Endothelial cell (in vitro differentiated cells): Measurements from ENCODE around the gene SNAI3. TPM values are rescaled to one million over a fixed set of nuclear protein-coding genes. Genes with fewer than 3 reads are reported as not detected.

ENCODE experiments used
- DNase-seq: peaks from one replicate; pipeline ENCODE4 v3.0.0; 2021; ENCODE audit warnings: low spot score
- H3K27ac Mint-ChIP-seq: one replicate; pipeline ENCODE4 v1.8.0; 2021; ENCODE audit warnings: mixed read lengths, inconsistent platforms; ENCODE audit not compliant: unreplicated experiment
- H3K27me3 Mint-ChIP-seq: one replicate; pipeline ENCODE4 v1.8.0; 2021; ENCODE audit warnings: mild to moderate bottlenecking, moderate library complexity, mixed read lengths, inconsistent platforms; ENCODE audit not compliant: unreplicated experiment
- H3K36me3 Mint-ChIP-seq: one replicate; pipeline ENCODE4 v1.8.0; 2021; ENCODE audit warnings: mild to moderate bottlenecking, low read depth, mixed read lengths, inconsistent platforms; ENCODE audit not compliant: unreplicated experiment
- H3K4me1 Mint-ChIP-seq: one replicate; pipeline ENCODE4 v1.8.0; 2021; ENCODE audit warnings: mild to moderate bottlenecking, mixed read lengths, inconsistent platforms; ENCODE audit not compliant: unreplicated experiment
- H3K4me3 Mint-ChIP-seq: one replicate; pipeline ENCODE4 v1.8.0; 2021; ENCODE audit warnings: mild to moderate bottlenecking, mixed read lengths, inconsistent platforms; ENCODE audit not compliant: unreplicated experiment
- H3K9me3 Mint-ChIP-seq: one replicate; pipeline ENCODE4 v1.8.0; 2021; ENCODE audit warnings: mixed read lengths, inconsistent platforms; ENCODE audit not compliant: unreplicated experiment
- CTCF ChIP-seq: fragments of 200-600 bp; sonication (generic); IDR thresholded peaks from one replicate; pipeline ENCODE4 v1.5.0; 2021; ENCODE audit warnings: antibody characterized with exemption; ENCODE audit not compliant: unreplicated experiment
- total RNA-seq: library from RNA; stranded (reverse); fragmentation: NEBNext Ultra II Directional; extraction: Animal tissue kit (Norgen Biotek cat#: 25700); gene quantifications from one replicate; pipeline ENCODE4 v1.2.1, GENCODE V29; 2021; ENCODE audit not compliant: unreplicated experiment

Gene SNAI3
- total RNA-seq, 1 donor from 2014 or later: 2.6 TPM

- Mint-ChIP-seq H3K36me3 (peaks cover 11% of the 10 kb centered on the region), H3K27me3 (peaks cover 6% of the 10 kb centered on the region), H3K4me1 (peaks cover 13% of the 10 kb centered on the region), H3K27ac (no peak overlapping the region), H3K4me3 (no peak overlapping the region), H3K9me3 (no peaks in the 10 kb centered on the region)
- TF ChIP-seq CTCF: no peak
- DNase-seq: no peak
Measured at GRCh38 chr16:88695753-88696152, 9.4 kb upstream of the SNAI3 start.

GRCh38 chr16:88695218-88695617 lies 8.9 kb upstream of the SNAI3 start:
- TF ChIP-seq CTCF: no peak
- peaks cover 12% of the 10 kb centered on the region for H3K4me1 Mint-ChIP-seq
- no peak overlapping the region for H3K4me3 Mint-ChIP-seq
- peaks cover 11% of the 10 kb centered on the region for H3K36me3 Mint-ChIP-seq
- no peaks in the 10 kb centered on the region for H3K9me3 Mint-ChIP-seq
- no peak overlapping the region for H3K27ac Mint-ChIP-seq
- peaks cover 10% of the 10 kb centered on the region for H3K27me3 Mint-ChIP-seq
- DNase-seq: no peak

- no peak overlapping the region for H3K4me3 Mint-ChIP-seq
- H3K27me3 Mint-ChIP-seq: peaks cover 10% of the 10 kb centered on the region
- H3K9me3 Mint-ChIP-seq: no peaks in the 10 kb centered on the region
- no peak for TF ChIP-seq CTCF
- no peak for DNase-seq
- H3K4me1 Mint-ChIP-seq: peaks cover 5% of the 10 kb centered on the region
- no peak overlapping the region for H3K27ac Mint-ChIP-seq
- H3K36me3 Mint-ChIP-seq: peaks cover 6% of the 10 kb centered on the region
Measured at GRCh38 chr16:88694221-88695087, 8.1 kb upstream of the SNAI3 start.

GRCh38 chr16:88693420-88694177 lies 7.3 kb upstream of the SNAI3 start:
- Mint-ChIP-seq H3K36me3 (peaks cover 6% of the 10 kb centered on the region), H3K4me3 (no peak overlapping the region), H3K27ac (no peak overlapping the region), H3K4me1 (peaks cover 5% of the 10 kb centered on the region), H3K27me3 (peaks cover 14% of the 10 kb centered on the region), H3K9me3 (no peaks in the 10 kb centered on the region)
- DNase-seq: no peak
- no peak for TF ChIP-seq CTCF

GRCh38 chr16:88692861-88693260 lies 6.6 kb upstream of the SNAI3 start:
- Mint-ChIP-seq H3K9me3 (no peaks in the 10 kb centered on the region), H3K27me3 (peaks cover 18% of the 10 kb centered on the region), H3K27ac (no peak overlapping the region), H3K36me3 (peaks cover 6% of the 10 kb centered on the region), H3K4me1 (peaks cover 5% of the 10 kb centered on the region), H3K4me3 (no peak overlapping the region)
- no peak for TF ChIP-seq CTCF
- no peak for DNase-seq
